Psoas muscle (tissue), 8 donors: Measurements from ENCODE around the gene ARNT2. TPM values are rescaled to one million over a fixed set of nuclear protein-coding genes. Genes with fewer than 3 reads are reported as not detected.
A peak's percentile ranks its signal among the peaks of the same experiment; 100 is the strongest.

Experiments
- ATAC-seq, 4 donors: fragments of 200-7000 bp; cut with Tn5 transposase; one replicate each; pipeline ENCODE4 v1.9.1; 2020; ENCODE audit warnings: moderate library complexity in 3 of 4, mild to moderate bottlenecking in 2 of 4
- DNase-seq, 2 donors: peaks; one replicate each; pipeline ENCODE4 v3.0.0-alpha.2; 2020
- H3K27ac ChIP-seq: fragments of 200-600 bp; one replicate; pipeline ENCODE4 v1.8.0; 2022
- H3K27me3 ChIP-seq, 3 donors: fragments of 200-600 bp in 1 of 3; one replicate each; pipeline versions ENCODE4 v1.6.1 to v1.8.0; 2013 to 2022; ENCODE audit warnings: low read length in 2 of 3, mild to moderate bottlenecking in 2 of 3, moderate library complexity in 1 of 3; ENCODE audit not compliant: insufficient read depth in 3 of 3
- H3K36me3 ChIP-seq, 2 donors: fragments of 200-600 bp in 1 of 2; one replicate each; pipeline versions ENCODE4 v1.6.1 to v1.8.0; 2013 to 2022; ENCODE audit warnings: low read depth in 1 of 2, mild to moderate bottlenecking in 1 of 2, moderate library complexity in 1 of 2; ENCODE audit not compliant: insufficient read depth in 1 of 2
- H3K4me1 ChIP-seq: fragments of 200-600 bp; one replicate; pipeline ENCODE4 v1.8.0; 2022
- H3K4me3 ChIP-seq: fragments of 200-600 bp; one replicate; pipeline ENCODE4 v1.8.0; 2022; ENCODE audit warnings: mild to moderate bottlenecking
- H3K9me3 ChIP-seq: fragments of 200-600 bp; one replicate; pipeline ENCODE4 v1.8.0; 2022
- WGBS, 3 donors: extraction: QIAGEN DNeasy Blood & Tissue Kit; methylation state at CpG; one replicate each; pipeline versions ENCODE4 v1.1.6 to v1.1.7; 2013; 5-methylcytosine and 5-hydroxymethylcytosine counted together
- intact Hi-C, 2 donors: fragments of 100-400 bp; cut with DNase I; formaldehyde crosslinking; loops; one replicate each; pipeline versions ENCODE4 v1.11.0 to v1.14.2; 2022
- polyA plus RNA-seq, 3 donors: library from polyadenylated mRNA; stranded (reverse); fragments of 200-250 nt; gene quantifications; one replicate each; pipeline ENCODE4 v1.2.3, GENCODE V29; 2013
- total RNA-seq, 4 donors: library from RNA; stranded (reverse); fragmentation: NEBNext Ultra II Directional in 2 of 4; extraction: Animal tissue kit (Norgen Biotek cat#: 25700) in 2 of 4; gene quantifications; one replicate each; pipeline versions ENCODE4 v1.2.1 to v1.2.4, GENCODE V29; 2021 to 2023
- TF ChIP-seq, protein P1 (sequence below): fragments of 200-600 bp; IDR thresholded peaks from one replicate; pipeline ENCODE4 v1.8.0; 2022; ENCODE audit warnings: antibody characterized with exemption
- donor health status: healthy with polysubstance abuse.
- donor health status: DM: no; HTN: no; CAD: no; lungs with moderate emphysema.
- donor health status: Bipolar disorder and iron deficiency.
- donor health status: healthy.
- donor health status: DM: yes; HTN: yes; CAD: no.
- donor health status: DM: no; HTN: no; CAD: no.
- donor health status: DM: no; HTN: no; CAD: no.
- donor health status: DM: yes; HTN: yes; CAD: no.

ARNT2 gene
- total and polyA plus RNA-seq, 7 donors = 0.09 to 12.2 (median 4.4) TPM

DNA sequence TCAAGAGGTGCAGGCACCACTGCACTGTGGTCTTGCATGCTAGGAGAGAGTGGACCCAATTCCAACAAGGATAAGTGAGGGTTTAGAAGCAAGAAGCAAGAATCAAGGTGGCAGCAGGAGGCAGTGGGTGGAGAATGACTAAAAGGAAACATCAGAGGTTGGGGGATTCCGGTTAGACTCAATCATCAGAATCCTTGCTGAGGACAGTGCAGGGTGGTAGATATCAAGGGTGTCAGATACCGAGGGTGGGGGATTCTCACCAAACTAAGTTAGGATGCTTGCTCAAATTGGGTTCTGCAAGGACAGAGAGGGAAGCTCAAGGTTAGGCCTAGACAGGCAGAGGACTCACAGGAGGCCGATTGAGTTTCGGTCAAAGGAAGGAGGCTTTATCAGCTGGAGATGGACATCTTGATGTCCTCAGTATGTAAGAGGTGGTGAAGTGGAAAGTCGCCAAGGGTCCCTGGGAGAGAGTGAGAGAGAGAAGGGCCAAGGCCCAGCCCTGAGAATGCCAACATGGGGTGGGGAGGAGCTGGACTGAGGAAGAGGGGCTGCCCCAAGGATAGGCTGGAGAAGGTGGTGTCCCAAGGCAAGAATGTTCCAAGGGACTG, 102.2 kb downstream of the ARNT2 start:
- H3K36me3 ChIP-seq = peaks cover 0 to 7% of the 10 kb centered on the region in 2 donors
- 75 to 99% (median 98%) methylated on average over 5 of the region's 5 CpGs for whole genome bisulfite sequencing, 3 donors
- no peaks in the 10 kb centered on the region for H3K9me3 ChIP-seq
- H3K4me1 ChIP-seq = no peaks in the 10 kb centered on the region
- ATAC-seq = no peak
- H3K4me3 ChIP-seq = no peak overlapping the region
- intact Hi-C loops = no loop called here
- H3K27me3 ChIP-seq = peaks cover 0 to 2% (median 0%) of the 10 kb centered on the region in 3 donors
- DNase-seq = no peak
- TF ChIP-seq, protein P1, sequence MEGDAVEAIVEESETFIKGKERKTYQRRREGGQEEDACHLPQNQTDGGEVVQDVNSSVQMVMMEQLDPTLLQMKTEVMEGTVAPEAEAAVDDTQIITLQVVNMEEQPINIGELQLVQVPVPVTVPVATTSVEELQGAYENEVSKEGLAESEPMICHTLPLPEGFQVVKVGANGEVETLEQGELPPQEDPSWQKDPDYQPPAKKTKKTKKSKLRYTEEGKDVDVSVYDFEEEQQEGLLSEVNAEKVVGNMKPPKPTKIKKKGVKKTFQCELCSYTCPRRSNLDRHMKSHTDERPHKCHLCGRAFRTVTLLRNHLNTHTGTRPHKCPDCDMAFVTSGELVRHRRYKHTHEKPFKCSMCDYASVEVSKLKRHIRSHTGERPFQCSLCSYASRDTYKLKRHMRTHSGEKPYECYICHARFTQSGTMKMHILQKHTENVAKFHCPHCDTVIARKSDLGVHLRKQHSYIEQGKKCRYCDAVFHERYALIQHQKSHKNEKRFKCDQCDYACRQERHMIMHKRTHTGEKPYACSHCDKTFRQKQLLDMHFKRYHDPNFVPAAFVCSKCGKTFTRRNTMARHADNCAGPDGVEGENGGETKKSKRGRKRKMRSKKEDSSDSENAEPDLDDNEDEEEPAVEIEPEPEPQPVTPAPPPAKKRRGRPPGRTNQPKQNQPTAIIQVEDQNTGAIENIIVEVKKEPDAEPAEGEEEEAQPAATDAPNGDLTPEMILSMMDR = no peak
- no peak overlapping the region for H3K27ac ChIP-seq

- intact Hi-C loops = no loop called here
- no peak overlapping the region for H3K27ac ChIP-seq
- 67 to 71% (median 70%) methylated on average over 5 of the region's 5 CpGs for WGBS, 3 donors
These were observed 102.9 kb downstream of the ARNT2 start for GRCh38 chr15:80507131-80507530.

DNA sequence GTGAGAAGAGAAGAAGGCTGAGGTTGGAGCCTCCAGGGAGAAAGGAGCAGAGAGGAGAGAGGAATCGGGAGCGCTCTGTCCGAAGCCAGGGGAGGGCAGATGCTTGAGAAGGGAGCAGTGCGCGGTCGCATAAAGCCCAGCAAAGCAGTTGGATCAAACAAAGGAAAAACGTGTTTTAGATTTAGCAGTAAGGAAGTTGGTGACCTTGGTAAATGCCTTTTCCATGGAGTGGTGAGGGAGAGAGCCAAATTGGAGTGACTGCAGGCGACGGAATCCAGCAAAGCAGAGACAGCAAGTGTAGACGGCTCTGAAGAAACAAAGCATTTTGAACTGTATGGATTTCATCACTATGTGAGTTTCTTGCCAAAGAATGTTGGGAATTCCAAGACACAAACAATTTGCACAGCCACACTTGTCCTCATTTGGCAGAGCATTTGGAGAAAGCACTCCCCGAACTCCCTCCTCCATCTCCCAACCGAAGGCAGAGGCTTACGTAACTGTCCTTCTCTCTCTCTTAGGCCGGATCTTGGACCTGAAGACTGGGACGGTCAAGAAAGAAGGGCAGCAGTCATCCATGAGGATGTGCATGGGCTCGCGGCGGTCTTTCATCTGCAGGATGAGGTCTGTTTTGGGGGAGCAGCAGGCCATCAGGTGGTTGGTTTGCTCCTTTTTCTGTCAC, 103.6 kb downstream of the ARNT2 start:
- TF ChIP-seq, protein P1 = no peak
- intact Hi-C loops = no loop called here
- 64 to 65% (median 64%) methylated on average over 18 of the region's 18 CpGs for WGBS, 3 donors

More at GRCh38 chr15:80507131-80507530, 102.9 kb downstream of the ARNT2 start:
- DNase-seq (no peak), ATAC-seq (no peak)
- Histone ChIP-seq H3K4me3 (no peak overlapping the region), H3K36me3 (peaks cover 0 to 7% of the 10 kb centered on the region in 2 donors), H3K4me1 (no peaks in the 10 kb centered on the region), H3K9me3 (no peaks in the 10 kb centered on the region), H3K27me3 (no peaks in the 10 kb centered on the region)
- TF ChIP-seq, protein P1 = no peak

GRCh38 chr15:80508783-80509182, 104.6 kb downstream of the ARNT2 start:
- H3K9me3 ChIP-seq = no peaks in the 10 kb centered on the region
- ATAC-seq = no peak
- peaks cover 0 to 7% of the 10 kb centered on the region in 2 donors for H3K36me3 ChIP-seq
- H3K27me3 ChIP-seq = no peaks in the 10 kb centered on the region
- no peaks in the 10 kb centered on the region for H3K4me1 ChIP-seq
- no peak overlapping the region for H3K27ac ChIP-seq
- intact Hi-C loops = no loop called here
- TF ChIP-seq, protein P1 = no peak
- no peak for DNase-seq
- no peak overlapping the region for H3K4me3 ChIP-seq
- WGBS, 3 donors = 72 to 91% (median 82%) methylated on average over 4 of the region's 4 CpGs

More for the DNA sequence above, 103.6 kb downstream of the ARNT2 start:
- no peaks in the 10 kb centered on the region for H3K9me3 ChIP-seq
- H3K4me1 ChIP-seq = no peaks in the 10 kb centered on the region
- ATAC-seq = peak in 1 of 4 donors; percentile 22
- no peak overlapping the region for H3K27ac ChIP-seq
- no peak for DNase-seq
- no peaks in the 10 kb centered on the region for H3K27me3 ChIP-seq
- H3K36me3 ChIP-seq = peaks cover 0 to 7% of the 10 kb centered on the region in 2 donors
- H3K4me3 ChIP-seq = no peak overlapping the region
